ENCODE measurements around the gene ATAD2B.
A peak's percentile ranks its signal among the peaks of the same experiment; 100 is the strongest.

ATAD2B gene

GRCh38 chr2:23836505-23836904, 90.4 kb downstream of the ATAD2B start:
- DNase-seq: no peak

- DNase-seq: no peak
Measured at GRCh38 chr2:23835988-23836387, 90.9 kb downstream of the ATAD2B start.

- DNase-seq: no peak
Measured at GRCh38 chr2:23835423-23835822, 91.5 kb downstream of the ATAD2B start.

GRCh38 chr2:23828986-23829385, 97.9 kb downstream of the ATAD2B start:
- DNase-seq: no peak

- no peak for DNase-seq
Measured at GRCh38 chr2:23828256-23828980, 98.5 kb downstream of the ATAD2B start.

GRCh38 chr2:23827287-23827686, 99.6 kb downstream of the ATAD2B start:
- peak; percentile 37 for DNase-seq

GRCh38 chr2:23826771-23827170, 100.2 kb downstream of the ATAD2B start:
- no peak for DNase-seq

GRCh38 chr2:23826040-23826439, 100.9 kb downstream of the ATAD2B start:
- peak; percentile 86 for DNase-seq

- peak; percentile 64 for DNase-seq
Measured at GRCh38 chr2:23824777-23825212, 102.1 kb downstream of the ATAD2B start.

- DNase-seq: no peak
Measured at GRCh38 chr2:23823863-23824262, 103.1 kb downstream of the ATAD2B start.

GRCh38 chr2:23814963-23815362, 112.0 kb downstream of the ATAD2B start:
- no peak for DNase-seq

GRCh38 chr2:23813438-23813837, 113.5 kb downstream of the ATAD2B start:
- no peak for DNase-seq

- DNase-seq: no peak
Measured at GRCh38 chr2:23809150-23809549, 117.8 kb downstream of the ATAD2B start.

GRCh38 chr2:23806665-23807249, 120.2 kb downstream of the ATAD2B start:
- no peak for DNase-seq

- DNase-seq: no peak
Measured at GRCh38 chr2:23806201-23806600, 120.7 kb downstream of the ATAD2B start.

- no peak for DNase-seq
Measured at GRCh38 chr2:23803965-23804542, 122.9 kb downstream of the ATAD2B start.

- no peak for DNase-seq
Measured at GRCh38 chr2:23803264-23803964, 123.5 kb downstream of the ATAD2B start.

GRCh38 chr2:23801396-23801795, 125.5 kb downstream of the ATAD2B start:
- peak; percentile 88 for DNase-seq

GRCh38 chr2:23794234-23794633, 132.7 kb downstream of the ATAD2B start:
- DNase-seq: no peak

- peak; percentile 51 for DNase-seq
Measured at GRCh38 chr2:23793476-23793875, 133.4 kb downstream of the ATAD2B start.

GRCh38 chr2:23791030-23791429, 135.9 kb downstream of the ATAD2B start:
- no peak for DNase-seq

- no peak for DNase-seq
Measured at GRCh38 chr2:23789012-23789411, 137.9 kb downstream of the ATAD2B start.

- DNase-seq: peak; percentile 29
Measured at GRCh38 chr2:23788100-23788499, 138.8 kb downstream of the ATAD2B start.

- DNase-seq: no peak
Measured at GRCh38 chr2:23784971-23785370, 142.0 kb downstream of the ATAD2B start.
